ENCODE data around the gene SSBP3.

The SSBP3 gene

DNA sequence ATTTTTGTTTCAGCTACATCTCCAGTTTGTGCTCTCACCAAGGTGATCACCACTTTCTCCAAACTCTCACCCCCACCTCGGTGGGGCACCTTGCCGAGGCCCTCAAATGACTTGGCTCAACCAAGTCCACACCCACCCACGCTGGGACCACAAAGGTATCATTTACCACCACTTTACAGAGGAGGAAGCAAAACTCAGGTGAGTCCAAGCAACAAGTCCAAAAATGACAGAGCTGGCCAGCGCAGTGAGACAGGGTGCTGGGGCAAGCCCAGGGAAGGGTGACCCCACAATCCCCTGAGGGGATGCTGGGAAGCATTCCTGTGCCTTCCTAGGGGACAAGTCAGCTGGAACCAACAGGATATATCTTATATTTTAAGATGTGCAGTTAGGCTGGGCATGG lies 24.7 kb downstream of the SSBP3 start:
- TF ChIP-seq EZH2phosphoT487 (IDR thresholded peaks at IDR 0.05; ENCODE audit: low read depth), result no peak
- TF ChIP-seq, protein P1, sequence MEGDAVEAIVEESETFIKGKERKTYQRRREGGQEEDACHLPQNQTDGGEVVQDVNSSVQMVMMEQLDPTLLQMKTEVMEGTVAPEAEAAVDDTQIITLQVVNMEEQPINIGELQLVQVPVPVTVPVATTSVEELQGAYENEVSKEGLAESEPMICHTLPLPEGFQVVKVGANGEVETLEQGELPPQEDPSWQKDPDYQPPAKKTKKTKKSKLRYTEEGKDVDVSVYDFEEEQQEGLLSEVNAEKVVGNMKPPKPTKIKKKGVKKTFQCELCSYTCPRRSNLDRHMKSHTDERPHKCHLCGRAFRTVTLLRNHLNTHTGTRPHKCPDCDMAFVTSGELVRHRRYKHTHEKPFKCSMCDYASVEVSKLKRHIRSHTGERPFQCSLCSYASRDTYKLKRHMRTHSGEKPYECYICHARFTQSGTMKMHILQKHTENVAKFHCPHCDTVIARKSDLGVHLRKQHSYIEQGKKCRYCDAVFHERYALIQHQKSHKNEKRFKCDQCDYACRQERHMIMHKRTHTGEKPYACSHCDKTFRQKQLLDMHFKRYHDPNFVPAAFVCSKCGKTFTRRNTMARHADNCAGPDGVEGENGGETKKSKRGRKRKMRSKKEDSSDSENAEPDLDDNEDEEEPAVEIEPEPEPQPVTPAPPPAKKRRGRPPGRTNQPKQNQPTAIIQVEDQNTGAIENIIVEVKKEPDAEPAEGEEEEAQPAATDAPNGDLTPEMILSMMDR (IDR thresholded peaks at IDR 0.05; ENCODE audit: low read depth, low read length), result no peak
- no peak overlapping the region for H2AFZ ChIP-seq (ENCODE audit: low read depth, low read length)
- no peak overlapping the region for H3K4me3 ChIP-seq (ENCODE audit: low read length)
- H3K27me3 ChIP-seq (ENCODE audit: low read depth, low read length), result no peaks in the 10 kb centered on the region
- H4K20me1 ChIP-seq (ENCODE audit: insufficient read depth, low read length), result no peaks in the 10 kb centered on the region
- H3K79me2 ChIP-seq (ENCODE audit: low read length), result no peaks in the 10 kb centered on the region
- H3K4me1 ChIP-seq (ENCODE audit: low read length), result peaks cover 12% of the 10 kb centered on the region
- no peaks in the 10 kb centered on the region for H3K9me3 ChIP-seq (ENCODE audit: insufficient read depth, low read length)
- no peak overlapping the region for H3K27ac ChIP-seq (ENCODE audit: low read length)
- H3K4me2 ChIP-seq (ENCODE audit: low read length), result no peak overlapping the region
- H3K36me3 ChIP-seq (replicated peaks; ENCODE audit: low read depth, low read length), result no peaks in the 10 kb centered on the region
- no peak overlapping the region for H3K9ac ChIP-seq (ENCODE audit: low read length)

GRCh38 chr1:54380290-54380882 lies 25.8 kb downstream of the SSBP3 start:
- Histone ChIP-seq H3K36me3 (replicated peaks; ENCODE audit: low read depth, low read length) (no peaks in the 10 kb centered on the region), H3K9ac (ENCODE audit: low read length) (no peak overlapping the region), H3K27me3 (ENCODE audit: low read depth, low read length) (no peaks in the 10 kb centered on the region), H3K27ac (ENCODE audit: low read length) (no peak overlapping the region), H3K9me3 (ENCODE audit: insufficient read depth, low read length) (no peaks in the 10 kb centered on the region), H3K4me3 (ENCODE audit: low read length) (no peak overlapping the region), H4K20me1 (ENCODE audit: insufficient read depth, low read length) (no peaks in the 10 kb centered on the region), H3K4me2 (ENCODE audit: low read length) (no peak overlapping the region), H2AFZ (ENCODE audit: low read depth, low read length) (no peak overlapping the region), H3K79me2 (ENCODE audit: low read length) (no peaks in the 10 kb centered on the region), H3K4me1 (ENCODE audit: low read length) (peaks cover 18% of the 10 kb centered on the region)
- no peak for TF ChIP-seq EZH2phosphoT487 (IDR thresholded peaks at IDR 0.05; ENCODE audit: low read depth)
- TF ChIP-seq, protein P1 (IDR thresholded peaks at IDR 0.05; ENCODE audit: low read depth, low read length), result no peak

- Histone ChIP-seq H3K27ac (ENCODE audit: low read length) (no peak overlapping the region), H3K4me3 (ENCODE audit: low read length) (no peak overlapping the region), H3K79me2 (ENCODE audit: low read length) (no peaks in the 10 kb centered on the region), H3K4me2 (ENCODE audit: low read length) (no peak overlapping the region), H3K4me1 (ENCODE audit: low read length) (peaks cover 18% of the 10 kb centered on the region), H4K20me1 (ENCODE audit: insufficient read depth, low read length) (no peaks in the 10 kb centered on the region), H3K9ac (ENCODE audit: low read length) (no peak overlapping the region), H3K36me3 (replicated peaks; ENCODE audit: low read depth, low read length) (no peaks in the 10 kb centered on the region), H3K27me3 (ENCODE audit: low read depth, low read length) (no peaks in the 10 kb centered on the region), H2AFZ (ENCODE audit: low read depth, low read length) (no peak overlapping the region), H3K9me3 (ENCODE audit: insufficient read depth, low read length) (no peaks in the 10 kb centered on the region)
- TF ChIP-seq EZH2phosphoT487 (IDR thresholded peaks at IDR 0.05; ENCODE audit: low read depth), result no peak
- TF ChIP-seq, protein P1 (IDR thresholded peaks at IDR 0.05; ENCODE audit: low read depth, low read length), result no peak
Measured at GRCh38 chr1:54379555-54380289, 26.5 kb downstream of the SSBP3 start.

DNA sequence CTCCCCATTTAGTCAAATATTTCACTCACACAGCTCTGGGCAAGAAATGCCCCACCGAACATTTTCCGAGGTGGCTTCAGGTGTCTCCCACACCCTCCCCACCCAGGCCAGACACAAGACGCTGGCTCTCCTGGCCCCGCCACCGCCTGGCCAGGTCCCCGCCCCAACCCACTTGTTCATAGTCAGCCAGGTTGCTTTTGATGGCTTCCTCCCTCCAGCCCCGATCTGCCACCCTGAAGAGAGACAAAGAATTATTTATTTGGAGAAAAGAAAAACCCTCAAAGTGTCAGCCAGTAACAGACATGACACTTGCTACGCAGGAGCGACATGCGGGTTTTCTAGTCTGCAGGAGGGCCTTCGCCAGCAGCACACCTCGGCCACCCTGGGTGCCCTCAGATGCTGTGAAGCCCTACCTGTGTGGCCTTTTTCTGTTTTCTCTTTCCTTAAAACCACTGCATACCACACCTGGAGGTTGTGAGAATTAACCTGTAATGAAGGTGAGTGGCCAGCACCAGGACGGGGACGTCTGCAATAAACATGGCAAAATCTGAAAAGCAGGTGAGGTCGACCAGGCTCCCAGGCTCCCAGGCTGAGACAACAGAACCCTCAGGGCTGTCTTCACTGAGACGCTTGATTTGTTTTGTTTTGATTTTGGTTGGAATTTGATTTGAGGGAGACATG lies 27.2 kb downstream of the SSBP3 start:
- Histone ChIP-seq H3K4me1 (ENCODE audit: low read length) (peaks cover 18% of the 10 kb centered on the region), H3K36me3 (replicated peaks; ENCODE audit: low read depth, low read length) (no peaks in the 10 kb centered on the region), H3K9ac (ENCODE audit: low read length) (no peak overlapping the region), H3K79me2 (ENCODE audit: low read length) (no peaks in the 10 kb centered on the region), H2AFZ (ENCODE audit: low read depth, low read length) (no peak overlapping the region), H3K4me3 (ENCODE audit: low read length) (no peak overlapping the region), H3K27me3 (ENCODE audit: low read depth, low read length) (no peaks in the 10 kb centered on the region), H3K9me3 (ENCODE audit: insufficient read depth, low read length) (no peaks in the 10 kb centered on the region), H4K20me1 (ENCODE audit: insufficient read depth, low read length) (no peaks in the 10 kb centered on the region), H3K27ac (ENCODE audit: low read length) (no peak overlapping the region), H3K4me2 (ENCODE audit: low read length) (no peak overlapping the region)
- TF ChIP-seq EZH2phosphoT487 (IDR thresholded peaks at IDR 0.05; ENCODE audit: low read depth), result no peak
- TF ChIP-seq, protein P1 (IDR thresholded peaks at IDR 0.05; ENCODE audit: low read depth, low read length), result no peak
